Renal cortical epithelial cell (primary cell): ENCODE measurements around the gene DLG2. TPM values are rescaled to one million over a fixed set of nuclear protein-coding genes. Genes with fewer than 3 reads are reported as not detected.
"Not testable (repeated sequence)": the region's sequence is repeated elsewhere in the genome, so short reads cannot be mapped to it uniquely, and the experiment has no call there.

Source experiments
- DNase-seq: peaks from one replicate; pipeline ENCODE4 v3.0.0-alpha.2; 2011; ENCODE audit warnings: low read depth
- total RNA-seq: library from RNA; depleted of rRNA; stranded (reverse); fragments of >200 nt; gene quantifications from 2 replicates; pipeline ENCODE4 v1.2.3, GENCODE V29; 2014

The DLG2 gene
- total RNA-seq, 1 donor from 2014 or later = 0.85 TPM

GRCh38 chr11:85027346-85027745, 599.8 kb downstream of the DLG2 start:
- no peak for DNase-seq

DNA sequence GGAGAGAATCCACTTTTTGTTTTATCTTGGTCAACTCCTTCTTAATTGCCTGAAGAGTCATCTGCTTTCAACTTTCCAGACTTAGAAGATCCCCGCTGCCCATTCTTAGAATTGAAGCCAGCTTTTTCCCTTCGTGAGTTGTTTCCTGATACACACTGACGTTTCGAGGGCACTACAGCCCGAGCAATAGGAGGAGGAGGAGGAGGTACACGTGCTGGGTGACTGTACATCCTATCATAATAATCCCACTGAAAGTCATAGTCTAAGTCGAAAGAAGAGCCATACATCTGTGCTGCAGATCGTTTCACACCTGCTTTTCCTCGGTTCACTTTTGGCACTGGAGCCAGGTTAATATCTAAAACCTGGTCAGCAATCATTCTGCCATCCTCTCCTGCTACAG, 606.1 kb downstream of the DLG2 start:
- no peak for DNase-seq

DNA sequence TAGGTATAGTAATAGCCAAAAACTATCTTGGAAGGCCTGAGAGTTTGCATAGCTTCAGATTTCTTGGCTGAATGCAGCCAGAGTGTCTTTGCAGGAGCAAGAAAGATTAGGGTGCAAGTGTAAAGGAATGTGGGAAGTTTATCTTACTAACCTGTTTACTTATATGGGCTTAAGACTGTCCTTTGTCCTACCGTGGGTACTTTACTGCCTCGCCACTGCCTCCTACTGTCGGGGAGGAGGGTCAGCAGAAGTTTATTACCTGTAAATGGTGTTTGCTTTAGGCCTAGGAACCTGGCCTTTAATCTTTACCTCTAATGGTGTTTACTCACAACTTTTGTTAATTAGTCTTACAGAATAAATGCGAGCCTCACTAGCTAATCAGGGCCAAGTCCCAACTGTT, 633.8 kb downstream of the DLG2 start:
- no peak for DNase-seq

DNA sequence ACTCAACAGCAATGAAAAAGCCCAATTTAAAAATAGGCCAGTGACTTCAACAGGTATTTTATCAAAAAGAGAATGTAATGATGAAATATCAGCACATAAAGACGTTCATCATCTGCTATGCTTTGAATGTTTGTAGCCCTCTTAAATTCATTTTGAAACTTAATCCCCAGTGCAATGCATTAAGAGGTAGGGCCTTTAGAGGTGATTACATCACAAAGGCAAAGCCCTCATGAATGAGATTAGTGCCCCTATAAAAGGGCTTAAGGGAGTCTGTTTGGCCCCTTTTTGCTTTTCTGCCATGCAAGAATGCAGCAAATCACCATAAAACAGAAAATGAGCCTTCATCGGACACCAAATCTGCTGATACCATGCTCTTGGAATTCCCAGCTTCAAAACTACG, 637.0 kb downstream of the DLG2 start:
- no peak for DNase-seq

DNA sequence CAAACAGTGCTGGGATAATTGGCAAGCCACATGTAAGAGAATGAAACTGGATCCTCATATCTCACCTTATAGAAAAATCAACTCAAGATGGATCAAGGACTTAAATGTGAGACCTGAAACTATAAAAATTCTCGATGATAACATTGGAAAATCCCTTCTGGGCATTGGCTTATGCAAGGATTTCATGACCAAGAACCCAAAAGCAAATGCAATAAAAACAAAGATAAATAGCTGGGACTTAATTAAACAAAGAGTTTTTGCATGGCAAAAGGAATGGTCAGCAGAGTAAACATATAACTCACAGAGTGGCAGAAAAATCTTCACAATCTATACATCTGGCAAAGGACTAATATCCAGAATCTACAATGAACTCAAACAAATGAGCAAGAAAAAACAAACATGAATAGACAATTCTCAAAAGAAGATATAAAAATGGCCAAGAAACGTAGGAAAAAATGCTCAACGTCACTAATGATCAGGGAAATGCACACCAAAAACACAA, 639.4 kb downstream of the DLG2 start:
- not testable (repeated sequence) for DNase-seq

- no peak for DNase-seq
These were observed 645.8 kb downstream of the DLG2 start for GRCh38 chr11:84981301-84981700.

DNA sequence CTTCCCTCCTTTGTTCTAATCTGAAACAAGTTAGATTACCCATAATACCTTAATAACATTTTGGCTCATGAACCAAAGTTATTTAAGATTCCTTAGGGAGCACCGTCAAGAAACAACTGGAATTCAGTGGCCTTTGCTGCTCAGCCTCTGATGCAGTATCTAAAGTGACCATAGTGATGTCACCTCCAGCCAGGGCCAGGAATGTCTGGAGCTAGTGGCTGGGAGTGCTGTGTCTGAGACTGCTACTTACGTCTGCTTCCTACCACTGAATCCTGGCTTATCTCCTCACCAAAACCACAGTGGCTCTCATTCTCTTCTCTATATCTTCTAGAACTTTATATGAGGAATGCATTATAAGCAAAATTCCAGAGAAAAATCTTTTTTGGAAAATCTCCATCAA, 658.0 kb downstream of the DLG2 start:
- DNase-seq = no peak

DNA sequence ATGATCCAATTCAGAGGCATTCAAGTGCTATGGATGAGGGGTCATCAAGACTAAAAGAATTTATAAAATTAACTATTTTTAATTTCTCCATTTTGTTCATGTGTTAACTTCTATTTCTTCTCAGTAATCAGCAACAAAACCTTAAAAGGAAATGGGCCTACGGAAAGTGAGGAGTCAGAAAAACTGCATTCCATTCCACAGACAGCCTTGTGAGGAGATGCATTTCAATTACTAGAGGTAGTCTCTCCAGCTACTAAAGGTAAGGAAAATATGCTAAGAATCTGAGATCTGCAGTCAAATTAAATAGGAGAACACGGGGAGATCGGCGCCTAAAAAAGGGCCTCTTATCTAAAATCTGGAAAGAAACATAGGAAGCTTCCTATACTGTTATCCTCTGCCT, 661.7 kb downstream of the DLG2 start:
- no peak for DNase-seq

DNA sequence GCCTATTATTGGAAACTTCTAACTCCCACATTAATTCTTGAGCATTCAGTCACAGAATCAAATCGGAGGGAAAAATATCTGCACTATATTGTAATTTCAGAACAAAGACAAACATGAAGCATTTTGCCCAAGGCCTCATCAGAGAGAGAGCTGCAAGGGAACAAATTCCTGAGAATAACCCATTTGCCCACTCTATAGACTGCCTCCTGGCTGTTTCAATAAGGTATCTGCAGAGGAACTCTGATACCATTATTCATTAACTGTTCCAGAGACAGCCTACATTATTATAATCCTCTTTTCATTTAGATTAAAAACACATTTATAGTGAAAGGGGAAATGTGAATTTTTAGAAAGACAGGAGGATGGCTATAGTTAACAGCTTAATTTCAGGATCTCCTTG, 663.9 kb downstream of the DLG2 start:
- DNase-seq = no peak

DNA sequence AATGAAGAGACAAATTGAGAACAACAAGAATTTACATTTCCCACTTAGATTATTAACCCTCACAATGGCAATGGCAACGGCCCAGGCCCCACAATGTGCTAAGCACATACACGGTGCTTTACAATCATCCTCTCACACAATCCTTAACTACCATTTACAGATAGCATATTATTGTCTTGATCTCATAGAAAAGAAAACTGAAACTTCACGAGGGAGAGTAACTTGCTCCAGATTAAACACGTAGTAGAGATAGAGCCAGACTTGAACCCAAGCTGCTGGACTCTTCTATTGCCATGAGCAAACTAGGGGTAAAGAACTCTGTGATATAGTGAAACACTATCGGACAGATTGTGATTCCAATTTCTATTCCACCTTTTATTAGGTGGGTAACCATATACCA, 665.1 kb downstream of the DLG2 start:
- no peak for DNase-seq

GRCh38 chr11:84958295-84958694, 668.8 kb downstream of the DLG2 start:
- no peak for DNase-seq

DNA sequence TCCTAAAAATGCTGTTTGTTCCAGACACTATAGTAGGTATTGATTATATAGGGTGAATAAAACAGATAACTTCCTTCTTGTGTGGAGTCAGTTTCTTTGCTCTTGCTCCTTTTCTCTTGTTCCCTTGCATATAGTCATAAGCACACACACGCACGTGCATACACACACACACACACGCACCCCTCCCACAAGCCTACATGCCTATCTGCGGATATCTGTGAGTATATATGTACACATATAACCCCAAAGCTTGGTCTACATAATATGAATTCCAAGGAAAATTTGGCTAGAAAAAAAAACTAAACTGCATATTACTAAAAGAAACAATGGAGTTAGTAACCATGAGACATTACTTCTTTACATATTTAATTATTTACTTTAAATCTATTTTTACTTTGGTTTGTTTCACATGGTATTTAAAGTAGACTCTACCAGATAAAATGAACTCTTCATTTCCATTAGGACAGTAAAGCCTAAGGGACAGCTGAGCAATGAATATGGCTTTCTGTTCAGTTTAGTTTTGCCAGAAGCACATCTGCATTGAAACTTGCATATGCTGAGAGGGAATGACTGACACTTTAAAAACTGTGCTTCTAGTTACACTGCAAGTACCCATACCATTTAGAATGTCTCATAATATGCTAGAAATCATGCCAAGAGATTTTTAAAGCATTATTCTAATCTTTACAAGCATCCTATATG, 676.4 kb downstream of the DLG2 start:
- no peak for DNase-seq

GRCh38 chr11:84947970-84948580, 679.1 kb downstream of the DLG2 start:
- DNase-seq = peak; percentile 34

GRCh38 chr11:84947070-84947469, 680.1 kb downstream of the DLG2 start:
- DNase-seq = no peak

DNA sequence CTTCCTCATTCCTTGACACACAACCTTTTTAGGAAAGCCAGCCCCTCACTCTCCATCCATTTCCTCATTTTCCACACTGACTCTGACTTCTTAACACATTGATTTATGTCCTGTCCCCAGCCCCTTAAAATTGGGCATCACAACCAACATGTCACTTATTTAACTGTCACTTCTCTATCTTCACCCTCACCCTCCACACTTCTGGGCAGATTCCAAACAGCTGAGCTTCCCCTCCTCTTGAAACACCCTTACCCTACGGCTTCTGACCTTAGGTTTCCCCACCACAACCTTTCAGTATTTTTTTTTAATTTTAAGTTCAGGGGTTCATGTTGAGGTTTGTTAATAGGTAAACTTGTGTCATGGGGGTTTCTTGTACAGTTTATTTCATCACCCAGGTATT, 696.3 kb downstream of the DLG2 start:
- DNase-seq = no peak

GRCh38 chr11:84929738-84930137, 697.4 kb downstream of the DLG2 start:
- DNase-seq = no peak

- DNase-seq = peak; percentile 9
These were observed 702.9 kb downstream of the DLG2 start for GRCh38 chr11:84924154-84924692.

DNA sequence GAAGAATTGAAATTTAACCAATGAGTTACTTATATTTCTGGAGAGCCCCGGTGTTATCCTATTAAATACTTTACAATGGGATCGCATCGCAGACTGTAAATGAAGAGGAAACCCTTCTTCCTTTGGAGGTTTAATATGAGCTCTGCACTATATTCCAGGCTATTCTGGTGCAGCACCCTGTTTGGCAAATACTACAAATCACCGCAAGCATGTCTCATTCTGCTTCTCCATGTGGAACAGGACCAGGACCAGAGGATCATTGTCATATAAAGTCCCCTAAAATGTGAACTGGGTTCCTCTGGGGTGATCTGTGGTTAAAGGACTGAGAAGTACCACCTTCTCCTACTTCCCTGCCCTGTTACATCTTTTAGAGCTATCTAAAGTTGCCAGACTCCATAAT, 703.7 kb downstream of the DLG2 start:
- no peak for DNase-seq

GRCh38 chr11:84922836-84923235, 704.3 kb downstream of the DLG2 start:
- DNase-seq = no peak

- DNase-seq = no peak
These were observed 704.8 kb downstream of the DLG2 start for GRCh38 chr11:84922212-84922805.

- no peak for DNase-seq
These were observed 712.6 kb downstream of the DLG2 start for GRCh38 chr11:84914511-84914910.

DNA sequence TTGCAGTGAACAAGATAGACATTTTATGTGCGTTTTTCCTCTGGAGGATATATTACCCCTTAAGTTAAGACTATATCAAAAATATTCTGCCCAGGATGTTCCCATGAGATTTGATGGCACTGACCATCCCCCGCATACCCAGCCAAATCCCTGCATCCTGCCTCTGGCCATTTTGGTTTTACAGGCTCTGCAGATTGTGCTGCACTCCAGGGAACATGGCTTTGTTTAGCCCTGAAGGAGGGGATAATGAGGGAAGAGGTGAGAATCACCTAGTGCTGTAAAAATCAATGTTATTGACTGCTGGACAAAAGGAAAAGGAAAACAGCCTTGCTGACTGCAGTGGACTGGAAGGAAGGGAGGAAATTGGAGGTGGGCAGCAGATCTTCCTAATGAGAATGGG, 717.4 kb downstream of the DLG2 start:
- no peak for DNase-seq

DNA sequence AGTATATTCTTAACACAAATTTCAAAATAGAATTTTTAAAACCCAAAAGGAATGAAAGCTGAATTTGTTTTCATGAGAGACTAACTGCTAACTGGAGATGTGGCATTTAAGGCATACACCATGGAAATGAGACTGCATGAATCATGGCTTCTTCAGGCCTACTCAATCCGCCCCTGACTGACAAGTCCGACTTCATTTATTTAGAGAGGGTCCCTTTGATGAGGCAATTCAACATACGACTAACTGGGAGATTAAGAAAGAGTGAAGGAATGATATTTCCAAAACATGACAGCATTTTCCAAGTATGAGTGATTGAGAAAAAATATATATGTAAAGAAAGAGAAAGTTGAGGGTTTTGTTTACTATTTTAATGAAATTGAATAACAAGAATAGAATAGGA, 720.1 kb downstream of the DLG2 start:
- DNase-seq = no peak
